Ishikawa (cell line): ENCODE data around the gene GALNT5.

ENCODE experiments used
- CEBPB ChIP-seq: IDR thresholded peaks from 2 replicates; pipeline ENCODE4 v1.6.1; 2012
- CREB1 ChIP-seq: IDR thresholded peaks from 2 replicates; pipeline ENCODE4 v1.6.1; 2012; ENCODE audit warnings: low read depth
- EGR1 ChIP-seq: IDR thresholded peaks from 2 replicates; pipeline ENCODE4 v1.6.1; 2012
- MAX ChIP-seq: IDR thresholded peaks from 2 replicates; pipeline ENCODE4 v1.6.1; 2012
- RAD21 ChIP-seq: IDR thresholded peaks from 2 replicates; pipeline ENCODE4 v1.6.1; 2012; ENCODE audit warnings: low read depth
- REST ChIP-seq: IDR thresholded peaks from 2 replicates; pipeline ENCODE4 v1.6.1; 2012; ENCODE audit warnings: low read depth, mild to moderate bottlenecking
- TAF1 ChIP-seq: IDR thresholded peaks from 2 replicates; pipeline ENCODE4 v1.6.1; 2012; ENCODE audit warnings: low read depth, mild to moderate bottlenecking
- TEAD4 ChIP-seq: IDR thresholded peaks from 2 replicates; pipeline ENCODE4 v1.6.1; 2012
- YY1 ChIP-seq: IDR thresholded peaks from 2 replicates; pipeline ENCODE4 v1.6.1; 2012; ENCODE audit warnings: low read depth

GRCh38 chr2:157359628-157360027 is 102.1 kb downstream of the GALNT5 start:
- no peak for TF ChIP-seq REST
- no peak for TF ChIP-seq TEAD4
- TF ChIP-seq YY1 = no peak
- TF ChIP-seq CEBPB = no peak
- TF ChIP-seq CREB1 = no peak
- no peak for TF ChIP-seq EGR1
- no peak for TF ChIP-seq RAD21
- no peak for TF ChIP-seq TAF1
- TF ChIP-seq MAX = no peak
